ENCODE measurements around the gene LCORL. TPM values are rescaled to one million over a fixed set of nuclear protein-coding genes. Genes with fewer than 3 reads are reported as not detected.
"Not testable (repeated sequence)": the region's sequence is repeated elsewhere in the genome, so short reads cannot be mapped to it uniquely, and the experiment has no call there.

LCORL gene
- polyA plus RNA-seq, 1 donor, result 25.8 TPM

GRCh38 chr4:18049446-18049845 lies 27.9 kb upstream of the LCORL start:
- no CpG with 5 or more reads among the region's 3 CpGs for WGBS (ENCODE audit: insufficient coverage, low lambda C conversion rate)
- no peak for DNase-seq
- Histone ChIP-seq H3K4me1 (ENCODE audit: control insufficient read depth, insufficient read depth, low read length) (no peaks in the 10 kb centered on the region), H3K27ac (ENCODE audit: low read length) (no peak overlapping the region), H3K27me3 (ENCODE audit: control insufficient read depth, insufficient read depth, low read length) (no peaks in the 10 kb centered on the region), H3K9me3 (ENCODE audit: control insufficient read depth, low read depth, low read length) (no peaks in the 10 kb centered on the region), H3K36me3 (ENCODE audit: control insufficient read depth, insufficient read depth, low read length) (no peaks in the 10 kb centered on the region), H3K4me3 (ENCODE audit: low read length) (no peak overlapping the region)

- H3K27me3 ChIP-seq (ENCODE audit: control insufficient read depth, insufficient read depth, low read length), result no peaks in the 10 kb centered on the region
- DNase-seq, result no peak
- no peak overlapping the region for H3K4me3 ChIP-seq (ENCODE audit: low read length)
- no peak overlapping the region for H3K27ac ChIP-seq (ENCODE audit: low read length)
- H3K4me1 ChIP-seq (ENCODE audit: control insufficient read depth, insufficient read depth, low read length), result no peaks in the 10 kb centered on the region
- no peaks in the 10 kb centered on the region for H3K9me3 ChIP-seq (ENCODE audit: control insufficient read depth, low read depth, low read length)
- H3K36me3 ChIP-seq (ENCODE audit: control insufficient read depth, insufficient read depth, low read length), result no peaks in the 10 kb centered on the region
- no CpG with 5 or more reads among the region's 2 CpGs for WGBS (ENCODE audit: insufficient coverage, low lambda C conversion rate)
These were observed 21.2 kb upstream of the LCORL start for GRCh38 chr4:18042754-18043153.

- H3K9me3 ChIP-seq (ENCODE audit: control insufficient read depth, low read depth, low read length), result no peaks in the 10 kb centered on the region
- H3K4me1 ChIP-seq (ENCODE audit: control insufficient read depth, insufficient read depth, low read length), result no peaks in the 10 kb centered on the region
- WGBS (ENCODE audit: insufficient coverage, low lambda C conversion rate), result 100% methylated on average over 1 of the region's 1 CpG
- DNase-seq, result no peak
- no peak overlapping the region for H3K27ac ChIP-seq (ENCODE audit: low read length)
- H3K27me3 ChIP-seq (ENCODE audit: control insufficient read depth, insufficient read depth, low read length), result no peaks in the 10 kb centered on the region
- H3K4me3 ChIP-seq (ENCODE audit: low read length), result no peak overlapping the region
- no peaks in the 10 kb centered on the region for H3K36me3 ChIP-seq (ENCODE audit: control insufficient read depth, insufficient read depth, low read length)
These were observed 20.5 kb upstream of the LCORL start for GRCh38 chr4:18042012-18042411.

- WGBS (ENCODE audit: insufficient coverage, low lambda C conversion rate), result no CpG with 5 or more reads among the region's 2 CpGs
- no peaks in the 10 kb centered on the region for H3K36me3 ChIP-seq (ENCODE audit: control insufficient read depth, insufficient read depth, low read length)
- no peaks in the 10 kb centered on the region for H3K27me3 ChIP-seq (ENCODE audit: control insufficient read depth, insufficient read depth, low read length)
- peak; percentile 26 to 32 for DNase-seq
- no peaks in the 10 kb centered on the region for H3K4me1 ChIP-seq (ENCODE audit: control insufficient read depth, insufficient read depth, low read length)
- no peaks in the 10 kb centered on the region for H3K9me3 ChIP-seq (ENCODE audit: control insufficient read depth, low read depth, low read length)
- no peak overlapping the region for H3K4me3 ChIP-seq (ENCODE audit: low read length)
- no peak overlapping the region for H3K27ac ChIP-seq (ENCODE audit: low read length)
These were observed 19.6 kb upstream of the LCORL start for GRCh38 chr4:18041114-18041513.

GRCh38 chr4:18039113-18039512 lies 17.6 kb upstream of the LCORL start:
- no peak for DNase-seq
- Histone ChIP-seq H3K9me3 (ENCODE audit: control insufficient read depth, low read depth, low read length) (no peaks in the 10 kb centered on the region), H3K27ac (ENCODE audit: low read length) (no peak overlapping the region), H3K27me3 (ENCODE audit: control insufficient read depth, insufficient read depth, low read length) (no peaks in the 10 kb centered on the region), H3K4me3 (ENCODE audit: low read length) (no peak overlapping the region), H3K4me1 (ENCODE audit: control insufficient read depth, insufficient read depth, low read length) (no peaks in the 10 kb centered on the region), H3K36me3 (ENCODE audit: control insufficient read depth, insufficient read depth, low read length) (no peaks in the 10 kb centered on the region)
- WGBS (ENCODE audit: insufficient coverage, low lambda C conversion rate), result no CpG with 5 or more reads among the region's 2 CpGs

GRCh38 chr4:18036369-18036768 lies 14.8 kb upstream of the LCORL start:
- H3K27ac ChIP-seq (ENCODE audit: low read length); DNase-seq; H3K4me3 ChIP-seq (ENCODE audit: low read length); H3K27me3 ChIP-seq (ENCODE audit: control insufficient read depth, insufficient read depth, low read length); H3K4me1 ChIP-seq (ENCODE audit: control insufficient read depth, insufficient read depth, low read length); H3K36me3 ChIP-seq (ENCODE audit: control insufficient read depth, insufficient read depth, low read length); H3K9me3 ChIP-seq (ENCODE audit: control insufficient read depth, low read depth, low read length): not testable (repeated sequence)
- 86% methylated on average over 2 of the region's 10 CpGs for WGBS (ENCODE audit: insufficient coverage, low lambda C conversion rate)

- no peaks in the 10 kb centered on the region for H3K4me1 ChIP-seq (ENCODE audit: control insufficient read depth, insufficient read depth, low read length)
- H3K9me3 ChIP-seq (ENCODE audit: control insufficient read depth, low read depth, low read length), result no peaks in the 10 kb centered on the region
- DNase-seq, result no peak
- WGBS (ENCODE audit: insufficient coverage, low lambda C conversion rate), result no CpG with 5 or more reads among the region's 2 CpGs
- H3K27me3 ChIP-seq (ENCODE audit: control insufficient read depth, insufficient read depth, low read length), result no peaks in the 10 kb centered on the region
- H3K27ac ChIP-seq (ENCODE audit: low read length), result no peak overlapping the region
- H3K4me3 ChIP-seq (ENCODE audit: low read length), result no peak overlapping the region
- H3K36me3 ChIP-seq (ENCODE audit: control insufficient read depth, insufficient read depth, low read length), result no peaks in the 10 kb centered on the region
These were observed 12.5 kb upstream of the LCORL start for GRCh38 chr4:18034099-18034498.

- no peaks in the 10 kb centered on the region for H3K9me3 ChIP-seq (ENCODE audit: control insufficient read depth, low read depth, low read length)
- 100% methylated on average over 1 of the region's 2 CpGs for WGBS (ENCODE audit: insufficient coverage, low lambda C conversion rate)
- H3K4me1 ChIP-seq (ENCODE audit: control insufficient read depth, insufficient read depth, low read length), result no peaks in the 10 kb centered on the region
These were observed 11.8 kb upstream of the LCORL start for GRCh38 chr4:18033111-18034085.

GRCh38 chr4:18025288-18025687 lies 3.7 kb upstream of the LCORL start:
- WGBS (ENCODE audit: insufficient coverage, low lambda C conversion rate), result 90% methylated on average over 2 of the region's 2 CpGs
- Histone ChIP-seq H3K27ac (ENCODE audit: low read length) (no peak overlapping the region), H3K4me3 (ENCODE audit: low read length) (no peak overlapping the region), H3K27me3 (ENCODE audit: control insufficient read depth, insufficient read depth, low read length) (no peaks in the 10 kb centered on the region), H3K9me3 (ENCODE audit: control insufficient read depth, low read depth, low read length) (no peaks in the 10 kb centered on the region), H3K36me3 (ENCODE audit: control insufficient read depth, insufficient read depth, low read length) (no peaks in the 10 kb centered on the region), H3K4me1 (ENCODE audit: control insufficient read depth, insufficient read depth, low read length) (no peaks in the 10 kb centered on the region)
- peak in 1 of 2 donors; percentile 16 for DNase-seq

More at GRCh38 chr4:18033111-18034085, 11.8 kb upstream of the LCORL start:
- no peak overlapping the region for H3K4me3 ChIP-seq (ENCODE audit: low read length)
- H3K36me3 ChIP-seq (ENCODE audit: control insufficient read depth, insufficient read depth, low read length), result no peaks in the 10 kb centered on the region
- H3K27ac ChIP-seq (ENCODE audit: low read length), result no peak overlapping the region
- H3K27me3 ChIP-seq (ENCODE audit: control insufficient read depth, insufficient read depth, low read length), result no peaks in the 10 kb centered on the region
- DNase-seq, result no peak

GRCh38 chr4:18022572-18023050 lies 1.1 kb upstream of the LCORL start:
- no peaks in the 10 kb centered on the region for H3K9me3 ChIP-seq (ENCODE audit: control insufficient read depth, low read depth, low read length)

GRCh38 chr4:18021470-18021719 lies 160 bp downstream of the LCORL start:
- H3K36me3 ChIP-seq (ENCODE audit: control insufficient read depth, insufficient read depth, low read length), result no peaks in the 10 kb centered on the region
- H3K27ac ChIP-seq (ENCODE audit: low read length), result peak overlapping the region; percentile 91
- no peaks in the 10 kb centered on the region for H3K9me3 ChIP-seq (ENCODE audit: control insufficient read depth, low read depth, low read length)
- H3K4me3 ChIP-seq (ENCODE audit: low read length), result peak overlapping the region; percentile 92
- H3K4me1 ChIP-seq (ENCODE audit: control insufficient read depth, insufficient read depth, low read length), result no peaks in the 10 kb centered on the region
- no peak for DNase-seq
- H3K27me3 ChIP-seq (ENCODE audit: control insufficient read depth, insufficient read depth, low read length), result no peaks in the 10 kb centered on the region
- no CpG with 5 or more reads among the region's 34 CpGs for WGBS (ENCODE audit: insufficient coverage, low lambda C conversion rate)

More at GRCh38 chr4:18022572-18023050, 1.1 kb upstream of the LCORL start:
- peak in 1 of 2 donors; percentile 60 for DNase-seq
- peak overlapping the region; percentile 92 for H3K4me3 ChIP-seq (ENCODE audit: low read length)
- no peaks in the 10 kb centered on the region for H3K4me1 ChIP-seq (ENCODE audit: control insufficient read depth, insufficient read depth, low read length)
- H3K36me3 ChIP-seq (ENCODE audit: control insufficient read depth, insufficient read depth, low read length), result no peaks in the 10 kb centered on the region
- H3K27me3 ChIP-seq (ENCODE audit: control insufficient read depth, insufficient read depth, low read length), result no peaks in the 10 kb centered on the region
- H3K27ac ChIP-seq (ENCODE audit: low read length), result peak overlapping the region; percentile 91
- WGBS (ENCODE audit: insufficient coverage, low lambda C conversion rate), result 0% methylated on average over 3 of the region's 20 CpGs

Data from large intestine (tissue), 3 donors.